SH-SY5Y (cell line): ENCODE data around the gene ADARB2.

Experiments used
- GATA2 ChIP-seq: IDR thresholded peaks from 2 replicates; pipeline ENCODE4 v1.6.1; 2011; ENCODE audit warnings: mild to moderate bottlenecking, low read depth, low read length
- GATA3 ChIP-seq: IDR thresholded peaks from 2 replicates; pipeline ENCODE4 v1.6.1; 2011; ENCODE audit warnings: low read depth, mild to moderate bottlenecking, low read length, moderate library complexity

ADARB2 gene

DNA sequence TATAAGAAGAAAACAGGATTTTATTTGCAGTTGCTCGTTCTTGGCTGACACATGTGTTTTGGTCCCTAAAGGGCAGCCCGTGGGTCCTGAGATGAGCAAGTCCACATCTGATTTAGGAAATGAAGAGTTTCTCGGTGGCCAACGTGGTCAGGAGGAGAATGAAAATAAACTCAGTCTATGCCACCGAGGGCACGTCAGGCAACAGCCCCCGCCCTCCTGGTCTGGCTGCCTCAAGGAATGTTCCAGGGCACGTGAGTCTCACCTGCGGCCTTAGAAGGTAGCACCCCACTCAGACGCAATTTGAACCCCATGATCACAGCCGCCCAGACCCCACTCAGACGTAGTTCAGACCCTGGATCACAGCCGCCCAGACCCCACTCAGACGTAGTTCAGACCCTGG lies 197.2 kb downstream of the ADARB2 start:
- no peak for TF ChIP-seq GATA2

DNA sequence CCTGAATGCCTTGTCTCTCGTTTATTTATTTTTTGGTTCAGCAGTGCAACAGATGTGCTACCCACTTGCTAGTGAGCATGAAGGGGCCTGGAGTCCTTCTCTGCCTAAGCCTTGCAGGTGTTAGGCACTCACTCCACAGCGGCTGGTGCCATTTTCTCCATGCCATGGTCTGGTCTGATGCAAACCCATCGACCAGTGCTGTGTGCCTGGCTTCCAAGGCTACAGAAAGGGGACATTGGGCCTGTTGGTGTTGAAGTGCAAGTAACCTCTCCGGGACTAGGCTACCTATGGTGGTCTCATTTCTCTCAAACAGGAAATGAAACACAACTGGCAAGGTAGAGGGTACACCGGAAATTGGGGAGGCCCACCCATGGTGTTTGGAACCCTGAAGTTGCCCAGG lies 198.1 kb downstream of the ADARB2 start:
- TF ChIP-seq GATA2 (no peak), GATA3 (no peak)

DNA sequence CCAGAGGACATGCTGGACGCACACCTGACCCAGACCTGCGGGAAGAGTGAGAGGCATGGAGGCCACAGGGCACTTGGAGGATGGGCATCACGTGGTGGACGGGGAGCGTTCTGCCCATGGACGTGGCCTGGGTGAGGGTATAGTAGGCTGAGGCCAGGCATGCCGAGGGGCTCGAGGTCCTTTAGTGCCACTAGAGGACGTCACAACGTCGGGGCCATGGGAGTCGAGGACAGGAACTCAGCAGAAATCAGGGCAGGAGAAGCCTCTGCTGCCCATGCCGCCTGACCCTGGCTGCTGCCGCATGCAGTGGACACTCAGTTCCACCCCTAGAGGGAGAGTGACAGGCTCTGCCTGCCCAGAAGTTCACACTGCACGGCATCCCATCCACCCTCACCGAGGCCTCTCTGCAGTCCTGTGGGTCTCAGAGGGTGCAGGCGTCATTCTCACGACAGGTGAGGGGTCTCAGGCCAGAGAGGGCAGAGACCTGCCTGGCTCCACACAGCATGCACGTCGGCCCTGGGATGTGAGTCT lies 198.7 kb downstream of the ADARB2 start:
- no peak for TF ChIP-seq GATA3
- TF ChIP-seq GATA2: no peak

DNA sequence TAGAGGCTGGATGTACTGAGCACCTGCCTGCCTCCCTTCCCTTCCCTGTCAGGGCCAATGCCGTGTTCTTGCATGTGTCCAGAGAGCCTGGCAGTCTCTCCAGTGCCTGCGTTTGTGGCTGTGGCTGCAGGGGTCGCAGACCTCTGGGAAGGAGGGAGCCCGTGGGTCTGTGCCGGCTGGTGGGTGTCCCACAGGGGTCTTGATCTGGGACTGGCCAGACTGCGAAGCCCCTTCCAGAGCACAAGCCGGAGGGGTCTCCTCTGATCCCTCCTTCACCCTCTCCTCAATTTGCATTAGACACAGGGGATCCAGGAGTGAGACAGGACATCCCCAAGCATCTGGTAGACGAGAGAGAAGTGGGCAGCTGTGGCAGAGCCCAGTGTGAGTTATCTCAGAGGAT lies 199.2 kb downstream of the ADARB2 start:
- TF ChIP-seq GATA2 (no peak), GATA3 (no peak)

DNA sequence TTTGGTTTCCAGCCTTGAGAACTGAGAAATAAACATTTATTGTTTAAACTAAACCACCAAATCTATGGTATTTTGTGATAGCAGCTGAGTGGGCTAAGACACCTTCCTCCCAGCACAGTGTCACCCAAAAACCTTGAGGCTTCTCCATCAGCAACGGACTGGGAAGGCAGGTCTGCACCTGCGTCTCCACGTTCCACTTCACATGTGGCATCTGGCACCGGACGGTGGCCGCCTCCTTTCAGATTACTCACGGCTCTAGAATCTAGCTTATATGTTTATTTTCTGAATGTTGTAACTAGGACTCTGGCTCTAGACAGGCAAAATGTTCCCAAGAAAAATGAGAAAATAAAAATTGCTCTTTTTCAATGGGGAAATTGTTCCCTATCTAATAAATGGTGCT lies 201.0 kb downstream of the ADARB2 start:
- TF ChIP-seq GATA3 (no peak), GATA2 (no peak)

DNA sequence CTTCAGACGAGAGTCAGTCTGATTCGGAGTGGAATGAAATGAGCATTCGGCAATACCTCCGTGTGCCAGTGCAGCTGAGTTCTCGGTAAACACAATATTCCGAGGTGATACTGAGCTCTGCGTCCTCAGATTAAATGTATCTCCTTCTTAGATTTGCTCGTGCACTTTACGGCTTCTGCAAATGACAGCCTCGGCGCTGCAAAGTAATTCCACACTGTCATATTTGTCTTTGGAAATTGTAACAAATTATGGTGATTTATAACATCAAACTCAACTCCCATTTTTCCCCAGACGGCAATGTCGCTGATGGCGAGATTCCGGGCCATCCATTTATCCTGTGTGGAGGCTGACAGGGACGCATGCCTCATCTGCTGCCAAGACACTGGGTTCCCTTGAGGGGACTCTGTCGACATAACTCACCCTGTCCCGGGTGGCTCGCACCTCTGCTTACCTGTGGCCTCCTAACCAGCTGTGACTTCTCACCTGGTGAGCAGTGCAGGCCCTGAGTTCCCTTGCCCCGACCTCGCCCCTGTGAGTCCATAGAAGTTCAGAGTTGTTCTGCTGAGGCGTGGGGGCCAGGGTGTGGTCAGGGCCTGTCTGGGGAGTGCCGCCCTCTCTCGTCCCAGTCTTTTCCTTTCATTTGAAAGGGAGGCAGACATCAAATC lies 201.9 kb downstream of the ADARB2 start:
- TF ChIP-seq GATA3 (no peak), GATA2 (no peak)

DNA sequence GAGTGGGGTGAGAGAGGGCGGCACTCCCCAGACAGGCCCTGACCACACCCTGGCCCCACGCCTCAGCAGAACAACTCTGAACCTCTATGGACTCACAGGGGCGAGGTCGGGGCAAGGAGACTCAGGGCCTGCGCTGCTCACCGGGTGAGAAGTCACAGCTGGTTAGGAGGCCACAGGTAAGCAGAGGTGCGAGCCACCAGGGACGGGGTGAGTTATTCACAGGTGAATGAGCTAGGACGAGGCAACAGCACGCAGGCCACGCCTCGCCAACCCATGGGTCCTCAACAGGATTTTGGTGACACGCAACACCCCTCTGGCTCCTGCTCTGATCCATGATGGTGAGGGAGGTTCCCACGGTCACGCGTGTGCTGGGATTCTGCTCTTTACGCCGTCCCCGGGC lies 202.5 kb downstream of the ADARB2 start:
- TF ChIP-seq GATA2 (no peak), GATA3 (no peak)

DNA sequence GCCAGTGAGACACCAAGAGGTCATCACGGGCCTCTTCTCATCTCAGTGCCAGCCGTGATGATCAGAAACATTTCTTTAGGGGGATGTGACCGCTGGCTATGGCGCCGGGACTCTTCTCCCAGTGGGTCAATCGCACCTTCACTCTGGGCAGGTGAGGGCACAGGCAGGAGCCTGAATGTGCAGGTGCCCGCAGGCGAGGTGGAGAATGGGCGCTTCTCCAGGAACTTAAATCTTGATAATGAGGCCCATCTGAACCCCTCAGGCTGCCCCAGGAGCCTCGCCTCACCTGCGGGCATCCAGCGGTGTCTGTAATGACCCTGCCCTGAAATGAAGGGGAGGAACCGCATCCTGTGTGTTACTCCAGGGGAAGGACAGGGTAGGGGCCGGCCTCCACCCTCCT lies 204.7 kb downstream of the ADARB2 start:
- TF ChIP-seq GATA2: no peak
- no peak for TF ChIP-seq GATA3

DNA sequence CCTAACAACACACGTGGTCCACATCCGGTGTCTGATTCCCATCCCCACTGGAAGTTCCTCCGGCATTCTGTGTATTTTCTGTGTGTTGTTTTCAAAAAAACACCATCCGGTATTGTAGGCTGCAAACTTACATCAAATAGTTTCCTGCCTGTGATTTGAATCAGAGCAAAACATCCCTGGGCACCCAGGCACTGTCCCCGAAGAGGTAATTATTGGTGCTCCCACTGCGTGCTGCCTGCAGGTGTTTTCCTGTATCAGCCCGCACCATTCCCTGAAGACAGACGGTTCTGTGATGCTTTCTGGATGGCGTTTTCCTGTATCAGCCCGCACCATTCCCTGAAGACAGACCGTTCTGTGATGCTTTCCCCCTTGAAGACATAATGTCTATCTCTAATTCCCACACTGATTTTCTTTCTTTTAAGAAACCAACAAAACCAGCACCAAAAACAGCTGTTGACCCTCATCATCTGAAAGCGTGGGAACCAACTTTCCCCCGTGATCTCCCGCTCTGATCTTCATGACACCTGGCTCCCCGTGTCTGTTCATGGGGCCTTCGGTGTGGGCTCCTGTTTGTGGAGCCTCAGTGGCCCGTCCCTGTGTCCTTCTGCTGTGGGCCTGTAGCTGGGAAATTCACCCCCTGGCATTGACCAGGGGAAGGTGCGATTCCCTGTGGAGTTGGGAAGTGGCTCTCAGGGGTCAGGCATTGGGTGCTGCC lies 205.3 kb downstream of the ADARB2 start:
- TF ChIP-seq GATA2: no peak
- TF ChIP-seq GATA3: no peak

DNA sequence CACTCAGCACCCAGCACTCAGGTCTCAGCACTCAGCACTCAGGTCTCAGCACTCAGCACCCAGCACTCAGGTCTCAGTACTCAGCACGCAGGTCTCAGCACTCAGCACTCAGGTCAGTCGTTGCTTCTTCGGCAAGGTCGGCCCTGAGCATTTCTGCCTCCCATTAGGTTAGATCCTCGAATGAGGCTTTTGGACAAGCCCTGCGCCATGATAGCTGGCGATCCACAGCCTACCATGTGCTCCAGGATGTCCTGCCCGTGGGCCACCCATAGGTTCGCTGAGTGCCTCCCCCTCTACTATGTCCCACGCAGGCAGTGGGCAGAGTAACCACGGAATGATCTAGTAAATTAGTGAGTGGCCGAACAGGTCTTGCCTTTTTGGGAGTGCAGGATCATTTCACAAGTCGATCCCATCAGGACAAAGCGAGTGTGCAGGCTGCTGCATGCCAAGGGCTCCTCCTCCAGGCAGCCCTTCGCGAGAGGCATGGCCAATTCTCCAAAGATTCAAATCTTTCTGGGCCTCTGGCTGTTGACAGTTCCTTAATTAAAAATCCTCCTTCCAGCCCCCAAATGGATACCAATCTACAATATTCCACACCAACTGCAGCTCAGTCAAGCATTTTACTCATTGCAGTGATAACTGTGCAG lies 206.3 kb downstream of the ADARB2 start:
- no peak for TF ChIP-seq GATA3

DNA sequence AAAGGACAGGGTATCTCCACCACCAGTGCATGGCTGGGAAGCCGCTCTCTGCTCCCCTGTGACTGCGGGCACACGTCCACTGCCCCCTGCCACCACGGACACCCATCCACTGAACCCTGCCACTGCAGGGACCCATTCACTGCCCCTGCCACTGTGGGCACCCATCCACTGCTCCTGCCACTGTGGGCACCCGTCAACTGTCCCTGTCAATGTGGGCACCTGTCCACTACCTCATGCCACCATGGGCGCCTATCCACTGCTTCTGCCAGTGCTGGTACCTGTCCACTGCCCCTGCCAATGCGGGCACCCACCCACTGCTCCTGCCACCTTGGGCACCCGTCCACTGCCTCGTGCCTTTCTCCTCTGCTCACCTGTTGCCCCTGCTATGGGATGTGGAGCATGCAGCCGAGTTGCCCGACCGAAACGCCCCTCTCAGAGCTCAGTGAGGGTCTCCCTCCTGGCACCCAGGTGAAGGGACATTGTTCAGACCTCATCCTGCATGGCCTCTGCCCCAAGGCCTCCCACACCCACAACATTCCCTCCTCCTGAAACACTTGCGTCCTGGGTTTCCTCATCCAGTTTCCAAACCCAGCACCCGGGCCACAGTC lies 207.4 kb downstream of the ADARB2 start:
- TF ChIP-seq GATA2 (no peak), GATA3 (no peak)

DNA sequence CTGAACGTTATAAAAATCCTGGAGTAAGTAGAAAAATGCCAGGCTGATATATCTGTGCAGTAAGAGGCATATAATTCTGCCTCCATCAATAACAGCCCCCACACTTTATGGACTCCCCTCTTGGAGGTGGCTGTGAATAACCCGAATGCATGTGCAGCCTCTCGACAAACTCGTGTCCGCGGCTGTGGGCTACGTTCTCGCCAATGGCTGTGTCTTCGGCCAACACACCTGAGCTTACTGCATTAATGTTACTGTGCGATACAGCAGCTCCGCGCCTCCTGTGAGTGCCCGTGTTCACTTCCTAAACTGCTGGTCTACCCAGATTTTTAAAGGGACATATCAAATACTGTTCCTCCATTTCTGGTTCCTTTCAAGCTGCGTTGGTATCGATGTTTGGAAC lies 209.4 kb downstream of the ADARB2 start:
- TF ChIP-seq GATA3: no peak

DNA sequence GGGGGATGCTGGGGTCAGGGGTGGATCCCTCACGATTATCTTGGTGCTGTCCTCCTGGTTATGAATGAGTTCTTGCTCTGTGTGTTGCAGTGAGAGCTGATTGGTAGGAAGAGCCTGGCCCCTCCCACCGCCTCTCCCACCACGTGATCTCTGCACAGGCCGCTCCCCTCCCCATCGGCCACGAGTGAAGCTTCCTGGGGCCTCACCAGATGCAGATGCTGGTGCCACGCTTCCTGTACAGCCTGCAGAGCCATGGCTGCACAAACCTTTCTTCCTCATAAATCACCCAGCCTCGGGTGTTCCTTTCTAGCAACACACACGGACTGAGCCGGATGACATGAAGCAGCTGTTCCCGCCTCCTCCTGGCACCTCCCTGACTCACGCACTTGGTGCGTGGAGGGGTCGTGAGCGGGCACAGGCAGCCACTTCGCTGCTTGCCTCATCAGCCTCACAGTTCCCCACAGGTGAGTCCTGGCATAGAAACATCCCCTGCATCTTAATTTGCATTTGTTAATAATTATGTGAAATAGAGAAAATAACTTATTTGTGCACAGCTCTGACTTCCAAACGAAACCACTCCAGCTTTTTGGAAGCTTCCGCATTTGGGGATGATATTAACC lies 210.8 kb downstream of the ADARB2 start:
- TF ChIP-seq GATA2: no peak
- TF ChIP-seq GATA3: no peak

DNA sequence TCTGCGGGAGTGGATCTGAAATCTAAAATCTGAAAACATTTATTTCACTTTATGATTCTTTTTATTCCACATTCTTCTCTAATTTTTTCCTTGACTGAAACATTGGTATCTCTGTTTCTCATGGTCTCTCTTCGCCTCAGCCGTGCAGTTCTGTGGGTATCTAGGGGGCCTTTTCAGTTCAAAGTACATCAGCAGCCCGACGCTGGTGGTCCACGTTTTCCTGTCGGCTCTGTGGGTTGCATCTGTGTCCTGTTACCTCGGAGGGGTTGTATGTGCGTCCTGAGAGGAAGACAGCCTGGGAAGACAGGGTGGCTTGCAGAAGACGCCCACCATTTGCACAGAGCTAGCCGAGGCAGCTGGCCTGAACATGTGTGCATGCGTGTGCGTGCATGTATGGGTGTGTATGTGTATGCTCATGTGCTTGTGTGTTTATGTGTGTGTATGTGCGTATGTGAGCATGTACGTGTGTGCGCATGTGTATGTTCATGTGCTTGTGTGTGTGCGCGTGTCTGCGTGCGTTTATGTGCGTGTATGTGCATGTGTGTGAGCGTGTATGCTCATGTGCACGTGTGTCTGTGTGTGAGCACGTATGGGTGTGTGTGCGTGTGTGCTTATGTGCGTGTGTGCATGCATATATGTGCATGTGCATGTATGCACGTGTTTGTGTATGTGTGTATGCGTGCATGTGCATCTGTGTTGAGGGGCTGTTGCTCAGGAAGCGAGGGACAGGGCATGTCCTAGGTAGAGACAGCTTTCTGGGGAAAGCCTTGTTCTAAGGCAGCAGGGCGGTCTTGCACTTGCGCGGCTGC lies 211.8 kb downstream of the ADARB2 start:
- no peak for TF ChIP-seq GATA2
- no peak for TF ChIP-seq GATA3
